Measurements from ENCODE around the gene BATF. TPM values are rescaled to one million over a fixed set of nuclear protein-coding genes. Genes with fewer than 3 reads are reported as not detected.

The BATF gene
- total RNA-seq, 1 donor from 2014 or later, result 154 TPM

DNA sequence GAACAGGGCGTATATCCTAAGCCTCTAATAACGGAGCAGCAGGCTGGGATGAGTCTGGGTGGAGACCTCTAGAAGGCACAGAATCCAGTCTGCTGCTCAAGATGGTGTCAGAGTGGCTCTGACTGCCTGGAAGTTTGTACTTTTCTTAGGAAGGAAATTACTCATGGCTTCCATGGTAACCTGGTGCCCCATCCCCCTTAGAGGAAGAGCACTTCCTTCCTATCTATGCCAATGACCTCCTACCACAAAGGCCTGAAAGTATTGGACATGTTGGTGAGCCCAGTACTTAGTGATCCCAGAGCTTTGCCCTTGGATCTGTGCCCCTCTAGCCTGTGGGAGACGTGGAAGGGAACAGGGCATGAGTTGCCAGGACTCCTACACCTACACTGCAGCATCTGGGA lies 1.5 kb downstream of the BATF start:
- intact Hi-C loops (cut with micrococcal nuclease), result loop anchor here (5.0 kb wide), 1 partner anchor 36 kb away; no protein-coding TSS in a partner anchor
- no peak for DNase-seq (ENCODE audit: low spot score)
- H3K4me3 Mint-ChIP-seq (ENCODE audit: low read depth), result peak overlapping the region; percentile 100
- H3K27me3 Mint-ChIP-seq (ENCODE audit: low read depth), result no peaks in the 10 kb centered on the region
- H3K27ac Mint-ChIP-seq, result peak overlapping the region; percentile 99
- H3K4me1 Mint-ChIP-seq (ENCODE audit: low read depth), result peaks cover 74% of the 10 kb centered on the region
- H3K9me3 Mint-ChIP-seq, result no peaks in the 10 kb centered on the region
- H3K36me3 Mint-ChIP-seq (ENCODE audit: low read depth), result peaks cover 66% of the 10 kb centered on the region

DNA sequence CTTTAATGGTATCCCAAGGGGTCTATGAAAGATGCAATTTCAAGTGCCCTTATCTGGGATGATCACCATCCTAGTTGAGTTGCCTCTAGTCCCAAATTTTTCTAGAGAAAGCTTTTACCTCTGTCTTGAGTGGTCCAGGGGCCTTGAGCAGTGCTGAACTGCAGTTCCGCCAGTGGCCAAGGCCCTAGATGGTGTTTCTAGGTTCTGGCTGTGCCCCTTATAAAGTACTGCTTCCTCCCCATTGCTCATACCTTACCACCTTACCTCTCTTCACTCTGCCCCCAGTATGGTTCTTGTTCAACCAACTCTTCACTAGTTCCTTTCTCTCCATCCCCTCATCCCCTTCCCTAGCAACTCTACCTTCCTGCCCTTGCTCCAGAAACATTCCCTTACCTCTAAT lies 3.7 kb downstream of the BATF start:
- H3K9me3 Mint-ChIP-seq, result no peaks in the 10 kb centered on the region
- peaks cover 66% of the 10 kb centered on the region for H3K4me1 Mint-ChIP-seq (ENCODE audit: low read depth)
- peak overlapping the region; percentile 24 for H3K27ac Mint-ChIP-seq
- H3K36me3 Mint-ChIP-seq (ENCODE audit: low read depth), result peaks cover 80% of the 10 kb centered on the region
- H3K27me3 Mint-ChIP-seq (ENCODE audit: low read depth), result no peaks in the 10 kb centered on the region
- intact Hi-C loops (cut with micrococcal nuclease), result no loop called here
- peak overlapping the region; percentile 100 for H3K4me3 Mint-ChIP-seq (ENCODE audit: low read depth)
- no peak for DNase-seq (ENCODE audit: low spot score)

DNA sequence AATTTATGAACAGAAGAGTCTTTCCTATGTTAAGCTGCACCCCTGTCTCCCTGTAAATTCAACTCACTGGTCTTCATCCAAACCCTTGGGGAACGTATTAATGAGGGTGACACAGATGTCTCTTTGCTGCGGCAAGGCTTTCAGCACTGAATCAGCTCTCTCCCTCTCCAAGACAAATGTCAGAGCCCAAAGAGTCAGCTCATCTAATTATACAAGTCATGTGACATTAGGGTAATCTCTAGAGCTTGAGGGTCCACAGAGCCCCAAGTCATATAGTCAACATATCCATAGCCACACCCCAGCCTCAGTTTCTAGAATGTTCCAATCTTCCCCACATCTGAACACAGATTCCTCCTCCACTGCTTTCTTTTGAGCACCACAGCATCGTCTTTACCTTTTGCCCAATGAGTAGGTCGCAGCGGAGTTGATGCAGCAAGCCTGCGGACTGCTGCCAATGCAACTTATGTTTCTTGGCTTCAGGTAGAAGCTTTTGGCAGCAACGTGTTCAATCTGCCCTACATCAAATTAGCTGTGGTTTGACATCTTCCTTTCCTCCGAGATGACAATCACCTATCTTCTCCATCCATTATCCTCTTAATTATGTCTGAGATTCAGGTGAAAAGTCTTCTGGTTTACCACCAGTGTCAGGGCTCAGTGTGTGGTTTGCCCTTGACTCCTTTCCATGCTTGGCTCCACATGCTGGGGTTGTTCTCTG lies 5.3 kb downstream of the BATF start:
- Mint-ChIP-seq H3K36me3 (ENCODE audit: low read depth) (peaks cover 92% of the 10 kb centered on the region), H3K9me3 (no peaks in the 10 kb centered on the region), H3K27me3 (ENCODE audit: low read depth) (no peaks in the 10 kb centered on the region), H3K4me1 (ENCODE audit: low read depth) (peaks cover 69% of the 10 kb centered on the region), H3K4me3 (ENCODE audit: low read depth) (peak overlapping the region; percentile 54), H3K27ac (peak overlapping the region; percentile 34)
- DNase-seq (ENCODE audit: low spot score), result no peak
- intact Hi-C loops (cut with micrococcal nuclease), result no loop called here

DNA sequence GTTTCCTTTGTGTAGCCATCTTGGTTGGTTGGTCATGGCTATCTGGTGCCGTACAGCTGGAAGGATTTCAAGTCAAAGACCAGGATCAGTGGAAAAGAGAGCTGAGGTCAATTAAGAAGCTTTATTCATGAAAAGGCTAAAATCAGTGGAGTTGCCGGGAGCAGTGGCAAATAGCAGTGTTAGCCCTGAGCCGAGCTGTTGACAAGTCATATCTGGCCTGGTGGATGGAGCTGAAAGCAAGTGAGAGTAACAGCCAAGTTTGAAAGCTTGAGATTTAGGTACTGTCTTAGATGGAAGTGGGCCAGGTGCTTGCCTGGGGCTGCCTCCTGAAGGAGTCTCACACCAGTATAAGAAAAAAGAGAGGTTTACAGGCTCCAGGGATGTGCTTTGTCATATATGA lies 9.0 kb downstream of the BATF start:
- Mint-ChIP-seq H3K27me3 (ENCODE audit: low read depth) (no peaks in the 10 kb centered on the region), H3K27ac (peak overlapping the region; percentile 4), H3K36me3 (ENCODE audit: low read depth) (peaks cover 85% of the 10 kb centered on the region), H3K9me3 (no peaks in the 10 kb centered on the region), H3K4me3 (ENCODE audit: low read depth) (no peak overlapping the region), H3K4me1 (ENCODE audit: low read depth) (peaks cover 62% of the 10 kb centered on the region)
- intact Hi-C loops (cut with micrococcal nuclease), result no loop called here
- no peak for DNase-seq (ENCODE audit: low spot score)

DNA sequence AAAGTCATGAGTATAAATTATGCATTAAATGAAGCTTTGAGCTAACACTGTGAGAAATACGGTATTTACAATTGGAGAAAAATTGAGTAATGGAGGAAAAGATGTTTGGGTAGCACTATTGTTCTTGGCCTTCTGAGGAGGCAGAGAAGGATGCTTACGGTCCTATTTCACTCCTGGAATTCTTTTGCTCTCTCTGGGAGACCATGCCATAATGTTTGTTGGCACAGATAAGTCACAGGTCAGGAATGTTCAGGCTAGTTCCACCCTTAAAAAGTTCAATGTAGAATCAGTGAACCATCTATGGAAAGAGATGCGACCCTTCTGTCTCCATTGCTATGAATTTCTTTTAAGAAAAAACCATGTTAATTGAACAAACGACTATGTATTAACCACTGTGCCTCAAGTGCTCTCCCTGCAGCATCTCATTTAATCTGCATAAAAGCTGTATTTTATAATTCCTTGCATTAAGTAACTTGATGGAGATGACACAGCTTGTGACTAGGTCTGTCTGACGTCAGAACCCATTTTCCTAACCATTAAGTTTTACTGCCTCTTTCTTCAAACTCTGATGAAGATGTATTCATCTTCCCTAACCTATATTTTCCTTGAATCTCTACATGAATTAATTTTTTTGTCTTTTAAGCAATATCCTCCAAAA lies 9.5 kb downstream of the BATF start:
- peaks cover 58% of the 10 kb centered on the region for H3K4me1 Mint-ChIP-seq (ENCODE audit: low read depth)
- DNase-seq (ENCODE audit: low spot score), result no peak
- H3K27ac Mint-ChIP-seq, result peak overlapping the region; percentile 58

DNA sequence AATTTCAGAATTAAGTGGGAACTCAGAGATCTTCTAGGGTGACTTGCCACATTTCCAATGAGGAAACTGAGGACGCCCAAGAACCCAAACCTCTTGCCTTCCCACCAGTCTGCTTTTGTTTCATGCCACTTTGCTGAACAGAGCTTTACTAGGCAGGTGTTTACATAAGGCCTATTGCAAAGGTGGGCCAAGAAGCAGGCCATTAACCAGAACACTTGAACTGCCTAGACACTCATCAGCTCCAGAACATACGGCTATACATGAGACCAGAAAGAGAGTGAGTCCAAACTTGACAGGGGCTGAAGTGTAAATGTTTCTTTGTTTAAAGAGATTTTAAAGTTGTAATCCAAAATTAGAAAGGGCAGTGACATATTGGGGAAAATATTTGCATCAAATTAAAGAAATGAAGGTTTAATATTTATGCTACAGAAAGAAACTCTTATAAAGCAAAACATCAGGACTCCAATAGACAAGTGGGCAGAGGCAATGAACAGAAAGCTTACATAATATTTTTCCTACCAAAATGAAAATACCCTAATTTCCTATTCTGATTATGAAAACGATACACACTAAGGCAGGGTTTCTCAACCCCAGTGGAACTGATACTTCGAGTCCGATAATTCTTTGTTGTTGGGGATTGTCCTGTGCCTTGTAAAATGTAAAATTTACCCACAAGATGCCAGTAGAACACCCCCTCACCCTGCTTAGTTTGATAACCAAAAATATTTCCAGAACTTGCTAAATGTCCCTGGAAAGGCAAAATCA lies 11.7 kb downstream of the BATF start:
- peaks cover 74% of the 10 kb centered on the region for H3K36me3 Mint-ChIP-seq (ENCODE audit: low read depth)
- H3K27ac Mint-ChIP-seq, result peak overlapping the region; percentile 10
- no peaks in the 10 kb centered on the region for H3K27me3 Mint-ChIP-seq (ENCODE audit: low read depth)
- intact Hi-C loops (cut with micrococcal nuclease), result no loop called here
- H3K9me3 Mint-ChIP-seq, result no peaks in the 10 kb centered on the region
- H3K4me3 Mint-ChIP-seq (ENCODE audit: low read depth), result no peak overlapping the region
- H3K4me1 Mint-ChIP-seq (ENCODE audit: low read depth), result peaks cover 52% of the 10 kb centered on the region
- DNase-seq (ENCODE audit: low spot score), result no peak

More for the DNA sequence above, 9.5 kb downstream of the BATF start:
- no peak overlapping the region for H3K4me3 Mint-ChIP-seq (ENCODE audit: low read depth)
- H3K36me3 Mint-ChIP-seq (ENCODE audit: low read depth), result peaks cover 81% of the 10 kb centered on the region
- intact Hi-C loops (cut with micrococcal nuclease), result no loop called here
- no peaks in the 10 kb centered on the region for H3K27me3 Mint-ChIP-seq (ENCODE audit: low read depth)
- H3K9me3 Mint-ChIP-seq, result no peaks in the 10 kb centered on the region

DNA sequence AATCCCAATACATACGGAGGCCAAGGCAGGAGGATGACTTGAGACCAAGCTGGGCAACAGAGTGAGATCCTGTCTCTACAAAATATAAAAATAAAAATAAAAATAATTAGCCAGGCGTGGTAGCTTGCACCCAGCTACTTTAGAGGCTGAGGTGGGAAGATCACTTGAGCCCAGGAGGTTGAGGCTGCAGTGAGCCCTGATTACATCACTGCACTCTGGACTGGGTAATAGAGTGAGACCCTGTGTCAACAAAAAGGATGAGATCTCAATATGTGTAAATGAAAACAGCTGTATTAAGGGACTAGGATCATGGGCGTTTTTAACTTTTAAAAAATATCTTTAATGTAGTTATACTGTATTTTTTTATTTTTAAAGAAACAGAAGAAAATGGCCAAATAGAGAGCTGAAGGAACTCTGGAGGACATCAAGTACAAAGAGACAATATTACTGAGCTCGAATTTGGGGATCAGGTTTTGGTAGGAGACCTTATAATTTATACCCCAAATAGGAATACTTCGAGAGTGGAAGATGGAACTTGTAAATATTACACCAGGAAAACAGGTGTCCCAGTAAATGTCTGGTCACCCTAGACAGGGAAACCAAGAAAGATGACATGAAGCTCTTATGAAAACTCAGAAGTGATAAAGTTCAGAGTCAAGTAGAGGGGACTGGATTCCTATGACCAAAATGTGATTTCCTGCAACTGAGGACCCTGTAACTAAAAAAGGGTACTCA lies 13.1 kb downstream of the BATF start:
- no peaks in the 10 kb centered on the region for H3K9me3 Mint-ChIP-seq
- intact Hi-C loops (cut with micrococcal nuclease), result no loop called here

DNA sequence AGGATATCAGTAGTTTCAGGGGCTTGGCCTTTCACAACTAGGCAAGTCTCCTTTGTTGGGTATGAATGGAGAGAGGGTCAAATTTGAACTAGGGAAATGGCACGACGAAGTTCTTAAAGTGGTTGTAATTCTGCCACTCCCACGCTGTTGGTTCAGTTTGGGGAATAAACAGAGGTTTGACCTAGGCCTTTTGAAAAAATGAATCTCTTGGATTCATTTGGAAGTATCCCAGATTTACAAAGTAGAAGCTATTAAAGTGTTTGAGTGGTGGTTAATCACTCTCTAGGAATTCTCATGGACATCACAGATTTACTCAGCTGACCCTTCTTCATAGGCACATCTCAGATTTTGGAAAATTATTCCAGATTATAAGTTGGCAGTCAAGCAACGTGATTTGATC lies 14.8 kb downstream of the BATF start:
- H3K27me3 Mint-ChIP-seq (ENCODE audit: low read depth), result no peaks in the 10 kb centered on the region
- intact Hi-C loops (cut with micrococcal nuclease), result no loop called here
- no peaks in the 10 kb centered on the region for H3K9me3 Mint-ChIP-seq
- H3K4me1 Mint-ChIP-seq (ENCODE audit: low read depth), result peaks cover 65% of the 10 kb centered on the region
- H3K4me3 Mint-ChIP-seq (ENCODE audit: low read depth), result no peak overlapping the region
- H3K27ac Mint-ChIP-seq, result no peak overlapping the region
- H3K36me3 Mint-ChIP-seq (ENCODE audit: low read depth), result peaks cover 78% of the 10 kb centered on the region
- DNase-seq (ENCODE audit: low spot score), result no peak

More for the DNA sequence above, 13.1 kb downstream of the BATF start:
- Mint-ChIP-seq H3K27me3 (ENCODE audit: low read depth) (no peaks in the 10 kb centered on the region), H3K4me3 (ENCODE audit: low read depth) (no peak overlapping the region), H3K4me1 (ENCODE audit: low read depth) (peaks cover 62% of the 10 kb centered on the region), H3K36me3 (ENCODE audit: low read depth) (peaks cover 76% of the 10 kb centered on the region), H3K27ac (no peak overlapping the region)
- DNase-seq (ENCODE audit: low spot score), result no peak

DNA sequence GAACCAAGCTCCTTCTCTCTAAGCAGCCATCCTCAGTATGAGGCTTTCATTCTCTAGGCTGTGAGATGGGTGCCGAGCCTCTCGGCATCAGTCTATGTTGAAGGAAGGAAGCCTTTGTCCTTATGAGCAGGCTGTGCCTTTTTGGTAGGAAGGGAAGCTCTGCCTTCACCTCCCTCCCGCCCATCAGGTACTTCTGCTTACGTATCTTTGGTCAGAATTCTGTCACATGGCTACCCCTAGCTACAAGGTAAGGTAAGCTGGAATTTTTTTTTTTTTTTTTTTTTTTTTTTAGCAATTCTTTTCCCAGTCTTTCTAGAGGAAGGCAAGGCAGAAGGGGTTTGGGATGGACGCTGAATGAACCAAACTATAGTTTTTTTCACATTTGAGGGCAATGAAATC lies 16.9 kb downstream of the BATF start:
- Mint-ChIP-seq H3K4me3 (ENCODE audit: low read depth) (peak overlapping the region; percentile 62), H3K4me1 (ENCODE audit: low read depth) (peaks cover 64% of the 10 kb centered on the region), H3K27me3 (ENCODE audit: low read depth) (no peaks in the 10 kb centered on the region), H3K9me3 (no peaks in the 10 kb centered on the region), H3K27ac (peak overlapping the region; percentile 85), H3K36me3 (ENCODE audit: low read depth) (peaks cover 63% of the 10 kb centered on the region)
- no peak for DNase-seq (ENCODE audit: low spot score)
- intact Hi-C loops (cut with micrococcal nuclease), result loop anchor here (1.0 kb wide), 1 partner anchor 17 kb away; the partner anchor contains the start of gene BATF

DNA sequence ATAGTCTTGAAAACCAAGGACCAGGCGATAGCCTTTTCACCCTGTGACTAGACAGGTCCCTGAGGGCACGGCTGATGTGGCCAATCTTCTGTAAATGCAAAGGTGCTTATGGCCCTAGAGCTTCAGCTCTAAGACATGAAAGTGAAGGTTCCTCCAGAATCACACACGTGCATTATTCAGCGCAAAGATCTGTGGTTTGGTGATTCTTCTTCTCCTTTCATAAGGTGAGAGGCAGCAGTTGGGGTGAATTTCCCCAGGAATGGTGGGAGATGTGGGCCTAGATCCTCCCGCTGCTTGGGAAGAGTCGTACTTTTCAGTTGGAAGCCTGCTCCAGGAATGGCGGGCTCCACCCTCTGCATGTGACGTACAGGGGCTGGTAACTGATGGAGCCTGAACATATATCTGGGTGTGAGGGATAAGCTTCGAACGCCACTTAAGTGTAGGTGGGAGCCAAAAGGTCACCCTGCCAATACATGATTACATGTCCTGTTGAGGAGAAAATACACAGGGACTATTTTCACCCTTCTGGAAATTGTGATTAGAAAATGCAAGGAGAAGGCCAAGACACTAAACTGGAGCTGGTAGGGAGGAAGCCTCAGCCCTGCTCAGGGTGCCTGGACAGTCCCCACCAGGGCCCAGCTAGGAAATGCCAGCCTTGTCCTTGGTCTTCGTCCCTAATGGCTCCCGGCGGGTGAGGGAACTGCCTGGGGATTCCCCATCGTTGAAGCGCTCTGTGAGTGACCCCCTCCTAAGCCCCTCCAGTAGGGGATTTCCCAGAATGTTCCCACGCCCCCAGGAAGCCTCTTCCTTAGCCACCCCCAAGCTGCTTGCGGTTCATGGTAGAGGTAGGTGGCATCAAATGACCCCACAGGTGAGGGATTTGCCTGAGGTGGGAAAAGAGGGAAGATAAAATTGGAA lies 17.6 kb downstream of the BATF start:
- Mint-ChIP-seq H3K9me3 (no peaks in the 10 kb centered on the region), H3K27me3 (ENCODE audit: low read depth) (no peaks in the 10 kb centered on the region), H3K4me1 (ENCODE audit: low read depth) (peaks cover 64% of the 10 kb centered on the region), H3K27ac (peak overlapping the region; percentile 85), H3K36me3 (ENCODE audit: low read depth) (peaks cover 61% of the 10 kb centered on the region), H3K4me3 (ENCODE audit: low read depth) (peak overlapping the region; percentile 62)
- DNase-seq (ENCODE audit: low spot score), result no peak
- intact Hi-C loops (cut with micrococcal nuclease), result loop anchor here (1.0 to 5.0 kb wide), 2 partner anchors 18 to 293 kb away; partner anchors contain the start of gene BATF

DNA sequence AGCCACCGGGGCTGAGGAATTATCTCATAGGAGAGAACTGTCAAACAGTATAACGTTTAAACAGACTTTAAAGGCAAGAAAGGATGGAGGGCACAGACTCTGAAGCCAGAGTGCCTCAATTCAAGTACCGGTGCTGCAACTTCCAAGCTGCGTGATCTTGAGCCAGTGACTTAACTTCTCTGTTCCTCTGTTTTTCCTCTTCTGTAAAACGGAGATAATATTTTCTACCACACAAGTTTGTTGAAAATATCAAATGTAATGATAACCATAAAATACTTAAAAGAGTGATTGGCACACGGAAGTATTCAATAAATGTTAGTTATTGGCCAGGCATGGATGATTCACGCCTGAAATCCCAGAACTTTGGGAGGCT lies 18.2 kb downstream of the BATF start:
- Mint-ChIP-seq H3K4me3 (ENCODE audit: low read depth) (peak overlapping the region; percentile 62), H3K4me1 (ENCODE audit: low read depth) (peaks cover 63% of the 10 kb centered on the region), H3K27ac (peak overlapping the region; percentile 85), H3K9me3 (no peaks in the 10 kb centered on the region), H3K36me3 (ENCODE audit: low read depth) (peaks cover 58% of the 10 kb centered on the region), H3K27me3 (ENCODE audit: low read depth) (no peaks in the 10 kb centered on the region)
- DNase-seq (ENCODE audit: low spot score), result no peak
- intact Hi-C loops (cut with micrococcal nuclease), result loop anchor here (5.0 kb wide), 1 partner anchor 293 kb away; no protein-coding TSS in a partner anchor
